ENCODE results near the gene EPHA4. TPM values are rescaled to one million over a fixed set of nuclear protein-coding genes. Genes with fewer than 3 reads are reported as not detected.

Gene EPHA4
- polyA plus RNA-seq, 1 donor (not counting 4 experiments of a cell fraction or from before 2014, with no cell fraction given) = 9.0 TPM

GRCh38 chr2:221477714-221478484 lies 94.2 kb downstream of the EPHA4 start:
- dilution Hi-C loops (cut with MboI; ENCODE audit: extremely low pct_ligation_motif_present, low sequenced_read_pairs) = no loop called here
- TF ChIP-seq EZH2 (IDR thresholded peaks at IDR 0.05; ENCODE audit: low read length) (no peak), CTCF (optimal IDR thresholded peaks at IDR 0.05 in 1 of 3, IDR thresholded peaks at IDR 0.05 in 1 of 3, conservative IDR thresholded peaks at IDR 0.05 in 1 of 3; ENCODE audit: extremely low read depth in 1 of 3, insufficient read depth in 2 of 3, low read length in 3 of 3) (no peak)
- no peaks in the 10 kb centered on the region for H4K20me1 ChIP-seq (ENCODE audit: control insufficient read depth, extremely low read depth, insufficient read depth, low read length)
- no peaks in the 10 kb centered on the region for H3K27me3 ChIP-seq (ENCODE audit: control insufficient read depth, extremely low read depth, insufficient read depth, low read length)
- H3K4me2 ChIP-seq (ENCODE audit: control insufficient read depth, extremely low read depth, insufficient read depth, low read depth, low read length) = no peak overlapping the region
- H3K4me1 ChIP-seq (ENCODE audit: control insufficient read depth, extremely low read depth, insufficient read depth, low read length) = peaks cover 11% of the 10 kb centered on the region
- H3K4me3 ChIP-seq (ENCODE audit: control insufficient read depth in 2 of 3, extremely low read depth in 1 of 3, insufficient read depth in 2 of 3, low read depth in 1 of 3, low read length in 3 of 3) = no peak overlapping the region
- DNase-seq (ENCODE audit: low read depth, low spot score) (no peak), FAIRE-seq (no peak)
- no peaks in the 10 kb centered on the region for H3K9me1 ChIP-seq (ENCODE audit: control insufficient read depth, extremely low read depth, insufficient read depth, low read length)
- H2AFZ ChIP-seq (ENCODE audit: control insufficient read depth, low read length) = no peak overlapping the region
- no peak overlapping the region for H3K27ac ChIP-seq (ENCODE audit: control insufficient read depth, insufficient read depth, low read length)
- no peaks in the 10 kb centered on the region for H3K79me2 ChIP-seq (ENCODE audit: control insufficient read depth, insufficient read depth, low read length)
- H3K36me3 ChIP-seq (ENCODE audit: control insufficient read depth in 2 of 2, extremely low read depth in 1 of 2, insufficient read depth in 2 of 2, low read length in 2 of 2) = no peaks in the 10 kb centered on the region
- no peaks in the 10 kb centered on the region for H3K9me3 ChIP-seq (ENCODE audit: control insufficient read depth, low read depth, low read length)
- H3K9ac ChIP-seq (ENCODE audit: control insufficient read depth, extremely low read depth, insufficient read depth, low read length) = no peak overlapping the region

GRCh38 chr2:221476195-221476594 lies 95.9 kb downstream of the EPHA4 start:
- FAIRE-seq = no peak

More at GRCh38 chr2:221476195-221476594, 95.9 kb downstream of the EPHA4 start:
- no peaks in the 10 kb centered on the region for H3K79me2 ChIP-seq (ENCODE audit: control insufficient read depth, insufficient read depth, low read length)
- H3K4me1 ChIP-seq (ENCODE audit: control insufficient read depth, extremely low read depth, insufficient read depth, low read length) = peaks cover 11% of the 10 kb centered on the region
- H3K9me3 ChIP-seq (ENCODE audit: control insufficient read depth, low read depth, low read length) = no peaks in the 10 kb centered on the region
- no peaks in the 10 kb centered on the region for H3K36me3 ChIP-seq (ENCODE audit: control insufficient read depth in 2 of 2, extremely low read depth in 1 of 2, insufficient read depth in 2 of 2, low read length in 2 of 2)
- H3K4me2 ChIP-seq (ENCODE audit: control insufficient read depth, extremely low read depth, insufficient read depth, low read depth, low read length) = no peak overlapping the region
- no peak overlapping the region for H3K4me3 ChIP-seq (ENCODE audit: control insufficient read depth in 2 of 3, extremely low read depth in 1 of 3, insufficient read depth in 2 of 3, low read depth in 1 of 3, low read length in 3 of 3)
- no peak for DNase-seq (ENCODE audit: low read depth, low spot score)
- no peaks in the 10 kb centered on the region for H3K9me1 ChIP-seq (ENCODE audit: control insufficient read depth, extremely low read depth, insufficient read depth, low read length)
- H3K9ac ChIP-seq (ENCODE audit: control insufficient read depth, extremely low read depth, insufficient read depth, low read length) = no peak overlapping the region
- no peaks in the 10 kb centered on the region for H3K27me3 ChIP-seq (ENCODE audit: control insufficient read depth, extremely low read depth, insufficient read depth, low read length)
- H4K20me1 ChIP-seq (ENCODE audit: control insufficient read depth, extremely low read depth, insufficient read depth, low read length) = no peaks in the 10 kb centered on the region
- dilution Hi-C loops (cut with MboI; ENCODE audit: extremely low pct_ligation_motif_present, low sequenced_read_pairs) = no loop called here
- no peak for TF ChIP-seq CTCF (optimal IDR thresholded peaks at IDR 0.05 in 1 of 3, IDR thresholded peaks at IDR 0.05 in 1 of 3, conservative IDR thresholded peaks at IDR 0.05 in 1 of 3; ENCODE audit: extremely low read depth in 1 of 3, insufficient read depth in 2 of 3, low read length in 3 of 3)
- no peak for TF ChIP-seq EZH2 (IDR thresholded peaks at IDR 0.05; ENCODE audit: low read length)
- H2AFZ ChIP-seq (ENCODE audit: control insufficient read depth, low read length) = no peak overlapping the region
- H3K27ac ChIP-seq (ENCODE audit: control insufficient read depth, insufficient read depth, low read length) = no peak overlapping the region

All from keratinocyte (primary cell).